BJ (cell line): Measurements from ENCODE around the gene ZBTB20. TPM values are rescaled to one million over a fixed set of nuclear protein-coding genes. Genes with fewer than 3 reads are reported as not detected.

Experiments
- CTCF ChIA-PET: fragments of 350-600 bp; formaldehyde crosslinking; extraction: SDS; loops from one replicate; lab custom pipeline; 2021; ENCODE audit warnings: antibody characterized with exemption, inconsistent platforms; lab: Yijun Ruan, JAX
- POLR2A ChIA-PET: fragments of 300-600 bp; sonication (Branson Sonifier 250); formaldehyde crosslinking; extraction: SDS; loops from one replicate; lab custom pipeline; 2021; ENCODE audit warnings: antibody characterized with exemption; lab: Charles Lee
- DNase-seq: peaks from one replicate; pipeline ENCODE4 v3.0.0-alpha.2; 2011; ENCODE audit warnings: low read depth
- H3K27me3 ChIP-seq: 2 replicates; pipeline ENCODE4 v1.6.0; 2011; ENCODE audit warnings: low read length; ENCODE audit not compliant: control insufficient read depth, insufficient read depth
- H3K36me3 ChIP-seq: 2 replicates; pipeline ENCODE4 v1.5.1; 2011; ENCODE audit warnings: low read length; ENCODE audit not compliant: control insufficient read depth, insufficient read depth
- H3K4me3 ChIP-seq: 2 replicates; pipeline ENCODE4 v1.5.1; 2011; ENCODE audit warnings: low read depth, mild to moderate bottlenecking, control low read depth, low read length
- CTCF ChIP-seq: IDR thresholded peaks from 2 replicates; pipeline ENCODE4 v1.5.1; 2011; ENCODE audit warnings: low read depth, mild to moderate bottlenecking, control low read depth, inconsistent platforms, low read length, moderate library complexity; ENCODE audit not compliant: insufficient read depth
- polyA plus RNA-seq: library from polyadenylated mRNA; depleted of rRNA; stranded (reverse); fragments of >200 nt; gene quantifications from 2 replicates; pipeline ENCODE4 v1.2.3, GENCODE V29; 2011

The ZBTB20 gene
- polyA plus RNA-seq, 1 experiment, result 6.0 TPM

- CTCF ChIA-PET, result interaction anchor here (1.1 to 1.7 kb wide), 2 partner anchors 8 to 10 kb away, joined by 3 to 8 read pairs; no protein-coding TSS in a partner anchor
- no peak for DNase-seq
- no peaks in the 10 kb centered on the region for H3K27me3 ChIP-seq
- H3K36me3 ChIP-seq, result no peaks in the 10 kb centered on the region
- no peak for TF ChIP-seq CTCF
- POLR2A ChIA-PET, result no interaction called here
- H3K4me3 ChIP-seq, result no peak overlapping the region
Observed at GRCh38 chr3:115102046-115102445, 45.0 kb downstream of the ZBTB20 start.

DNA sequence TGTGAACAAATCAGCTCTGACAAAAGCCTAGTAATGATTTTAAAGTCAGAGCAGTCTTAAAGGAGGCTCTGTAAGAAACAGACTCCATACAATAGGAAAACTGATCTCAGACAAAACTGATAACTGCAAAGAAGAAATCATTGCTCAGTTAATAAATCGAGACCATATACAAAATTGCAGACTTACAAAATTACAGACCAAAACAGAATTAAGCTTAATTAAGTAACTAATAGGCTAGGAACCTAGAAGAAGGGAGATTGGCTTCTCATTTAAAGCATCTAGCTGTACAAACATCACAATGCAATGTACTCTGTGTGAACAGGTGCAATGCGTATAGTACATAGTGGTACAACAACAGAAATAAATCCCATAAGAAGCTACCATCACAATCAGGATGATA is 46.3 kb downstream of the ZBTB20 start:
- ChIA-PET CTCF (interaction anchor here (1.2 to 1.7 kb wide), 2 partner anchors 8 to 12 kb away, joined by 3 to 5 read pairs; no protein-coding TSS in a partner anchor), POLR2A (no interaction called here)
- Histone ChIP-seq H3K36me3 (no peaks in the 10 kb centered on the region), H3K4me3 (no peak overlapping the region), H3K27me3 (no peaks in the 10 kb centered on the region)
- no peak for DNase-seq
- TF ChIP-seq CTCF, result no peak

- H3K36me3 ChIP-seq, result no peaks in the 10 kb centered on the region
- no peaks in the 10 kb centered on the region for H3K27me3 ChIP-seq
- TF ChIP-seq CTCF, result no peak
- no peak for DNase-seq
- ChIA-PET POLR2A (no interaction called here), CTCF (interaction anchor here (1.2 to 1.7 kb wide), 3 partner anchors 8 to 13 kb away, joined by 3 to 5 read pairs (median 3); no protein-coding TSS in a partner anchor)
- peak overlapping the region; percentile 32 for H3K4me3 ChIP-seq
Observed at GRCh38 chr3:115099986-115100571, 47.0 kb downstream of the ZBTB20 start.

DNA sequence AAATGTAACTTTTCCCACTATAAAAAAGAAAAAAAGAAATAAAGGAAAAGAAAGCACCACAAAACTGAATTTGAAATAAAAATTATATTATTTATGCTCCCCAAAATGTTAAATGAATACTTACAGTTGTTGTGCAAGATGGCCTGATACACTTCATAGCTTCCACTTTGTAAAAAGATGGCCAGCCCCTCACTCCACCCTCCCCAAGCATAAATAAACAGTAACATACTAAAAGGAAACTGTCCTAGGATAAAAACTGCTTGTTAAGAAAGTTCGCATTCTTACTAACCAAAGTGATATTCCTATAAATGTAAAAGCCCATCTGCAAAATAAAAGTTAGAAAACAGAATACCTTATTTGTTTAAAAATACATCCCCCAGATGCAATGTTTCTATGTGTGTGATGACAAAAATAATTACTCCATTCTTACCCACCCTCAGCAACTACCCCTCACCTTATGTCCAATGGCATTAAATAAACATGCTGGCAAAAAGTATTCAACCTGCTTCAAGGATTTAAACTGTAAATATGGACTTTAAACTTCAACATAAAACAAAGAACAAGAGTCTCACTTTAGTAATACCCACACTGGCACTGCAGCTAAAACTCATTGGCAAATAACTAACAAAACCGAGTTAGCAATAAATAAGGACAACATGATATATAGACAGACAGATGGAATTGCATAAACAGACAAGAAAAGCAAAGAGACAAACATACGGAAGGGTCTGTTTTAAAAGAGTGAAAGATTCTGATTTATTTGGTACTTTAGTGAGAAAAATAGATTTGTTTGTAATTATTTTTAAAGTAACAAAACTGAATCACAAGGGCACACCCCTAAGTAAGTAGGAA is 47.7 kb downstream of the ZBTB20 start:
- no peaks in the 10 kb centered on the region for H3K36me3 ChIP-seq
- peak overlapping the region; percentile 32; the same call in 1 of the 2 replicates for H3K4me3 ChIP-seq
- DNase-seq, result no peak
- no peaks in the 10 kb centered on the region for H3K27me3 ChIP-seq
- ChIA-PET POLR2A (no interaction called here), CTCF (interaction anchor here (1.2 to 1.7 kb wide), 3 partner anchors 7 to 13 kb away, joined by 3 to 5 read pairs (median 3); no protein-coding TSS in a partner anchor)
- TF ChIP-seq CTCF, result no peak

DNA sequence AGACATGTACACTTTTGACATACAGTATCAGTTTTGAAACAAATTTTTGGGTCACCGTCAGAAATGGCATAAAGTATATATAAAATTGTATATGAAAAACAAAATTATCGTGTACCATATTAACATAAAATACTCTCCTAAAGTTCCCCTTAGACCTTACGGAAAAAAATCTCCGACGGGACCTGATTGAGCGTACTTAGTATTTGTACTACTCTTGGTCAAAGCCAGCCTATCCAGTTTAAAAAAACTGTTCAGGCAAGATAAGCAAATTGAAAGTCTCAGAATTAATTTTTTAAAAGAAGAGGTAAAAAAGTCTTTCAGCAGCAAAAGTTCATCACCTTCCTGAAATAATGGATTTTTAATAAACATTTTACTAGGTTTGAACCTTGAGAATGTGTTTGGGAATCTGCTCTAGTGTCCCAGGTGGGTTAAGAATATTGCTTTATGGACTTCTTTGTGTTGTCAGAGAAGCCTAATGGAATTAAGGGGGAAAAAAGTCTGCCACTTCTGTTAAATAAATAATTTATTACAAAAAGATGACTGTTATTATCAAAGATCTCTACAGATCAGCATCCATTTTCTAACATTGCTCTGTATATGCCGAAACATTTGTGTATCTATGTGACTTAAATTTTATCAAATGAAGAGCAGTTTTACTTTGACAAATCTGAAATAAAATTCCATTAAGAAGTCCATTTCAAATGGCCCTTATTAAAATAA is 48.6 kb downstream of the ZBTB20 start:
- POLR2A ChIA-PET, result no interaction called here
- no peak for DNase-seq
- no peak overlapping the region for H3K4me3 ChIP-seq

More for the DNA sequence above, 48.6 kb downstream of the ZBTB20 start:
- no peak for TF ChIP-seq CTCF
- H3K36me3 ChIP-seq, result no peaks in the 10 kb centered on the region
- no peaks in the 10 kb centered on the region for H3K27me3 ChIP-seq
- CTCF ChIA-PET, result interaction anchor here (1.4 kb wide), 1 partner anchor 12 kb away, joined by 3 read pairs; no protein-coding TSS in a partner anchor
